ENCODE results near the gene CYGB.

GRCh38 chr17:76524598-76525512 lies 12.7 kb downstream of the CYGB start:
- no peak for TF ChIP-seq ZNF350 (tag by site-specific recombination; IDR thresholded peaks at IDR 0.05)
- TF ChIP-seq, protein P1, sequence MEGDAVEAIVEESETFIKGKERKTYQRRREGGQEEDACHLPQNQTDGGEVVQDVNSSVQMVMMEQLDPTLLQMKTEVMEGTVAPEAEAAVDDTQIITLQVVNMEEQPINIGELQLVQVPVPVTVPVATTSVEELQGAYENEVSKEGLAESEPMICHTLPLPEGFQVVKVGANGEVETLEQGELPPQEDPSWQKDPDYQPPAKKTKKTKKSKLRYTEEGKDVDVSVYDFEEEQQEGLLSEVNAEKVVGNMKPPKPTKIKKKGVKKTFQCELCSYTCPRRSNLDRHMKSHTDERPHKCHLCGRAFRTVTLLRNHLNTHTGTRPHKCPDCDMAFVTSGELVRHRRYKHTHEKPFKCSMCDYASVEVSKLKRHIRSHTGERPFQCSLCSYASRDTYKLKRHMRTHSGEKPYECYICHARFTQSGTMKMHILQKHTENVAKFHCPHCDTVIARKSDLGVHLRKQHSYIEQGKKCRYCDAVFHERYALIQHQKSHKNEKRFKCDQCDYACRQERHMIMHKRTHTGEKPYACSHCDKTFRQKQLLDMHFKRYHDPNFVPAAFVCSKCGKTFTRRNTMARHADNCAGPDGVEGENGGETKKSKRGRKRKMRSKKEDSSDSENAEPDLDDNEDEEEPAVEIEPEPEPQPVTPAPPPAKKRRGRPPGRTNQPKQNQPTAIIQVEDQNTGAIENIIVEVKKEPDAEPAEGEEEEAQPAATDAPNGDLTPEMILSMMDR (tag by site-specific recombination; IDR thresholded peaks at IDR 0.05) = no peak
- TF ChIP-seq ZBTB21 (tag by site-specific recombination; IDR thresholded peaks at IDR 0.05) = no peak
- TF ChIP-seq, protein P2, sequence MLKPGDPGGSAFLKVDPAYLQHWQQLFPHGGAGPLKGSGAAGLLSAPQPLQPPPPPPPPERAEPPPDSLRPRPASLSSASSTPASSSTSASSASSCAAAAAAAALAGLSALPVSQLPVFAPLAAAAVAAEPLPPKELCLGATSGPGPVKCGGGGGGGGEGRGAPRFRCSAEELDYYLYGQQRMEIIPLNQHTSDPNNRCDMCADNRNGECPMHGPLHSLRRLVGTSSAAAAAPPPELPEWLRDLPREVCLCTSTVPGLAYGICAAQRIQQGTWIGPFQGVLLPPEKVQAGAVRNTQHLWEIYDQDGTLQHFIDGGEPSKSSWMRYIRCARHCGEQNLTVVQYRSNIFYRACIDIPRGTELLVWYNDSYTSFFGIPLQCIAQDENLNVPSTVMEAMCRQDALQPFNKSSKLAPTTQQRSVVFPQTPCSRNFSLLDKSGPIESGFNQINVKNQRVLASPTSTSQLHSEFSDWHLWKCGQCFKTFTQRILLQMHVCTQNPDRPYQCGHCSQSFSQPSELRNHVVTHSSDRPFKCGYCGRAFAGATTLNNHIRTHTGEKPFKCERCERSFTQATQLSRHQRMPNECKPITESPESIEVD (tag by site-specific recombination; IDR thresholded peaks at IDR 0.05) = no peak
- TF ChIP-seq ZNF155 (tag by site-specific recombination; IDR thresholded peaks at IDR 0.05) = no peak
- TF ChIP-seq ZBTB10 (tag by site-specific recombination; IDR thresholded peaks at IDR 0.05) = no peak
- no peak for TF ChIP-seq TSHZ1 (tag by site-specific recombination; IDR thresholded peaks at IDR 0.05; ENCODE audit: borderline replicate concordance)
- 0 out of 2 replicates have a peak, but pooled peaks have one; percentile 16 for TF ChIP-seq ZNF423 (tag by site-specific recombination; IDR thresholded peaks at IDR 0.05)
- no peak for TF ChIP-seq REST (tag by site-specific recombination; IDR thresholded peaks at IDR 0.05)
- TF ChIP-seq PRDM1 (tag by site-specific recombination; IDR thresholded peaks at IDR 0.05) = no peak
- no peak for TF ChIP-seq ZNF777 (tag by site-specific recombination; IDR thresholded peaks at IDR 0.05; ENCODE audit: borderline replicate concordance)
